GM18520 (cell line): ENCODE results near the gene KCNQ2.

ENCODE experiments used
- ATAC-seq: cut with Tn5 transposase; IDR thresholded peaks from one replicate; pipeline ENCODE4 v1.9.1; 2021; ENCODE audit not compliant: unreplicated experiment

KCNQ2 gene

DNA sequence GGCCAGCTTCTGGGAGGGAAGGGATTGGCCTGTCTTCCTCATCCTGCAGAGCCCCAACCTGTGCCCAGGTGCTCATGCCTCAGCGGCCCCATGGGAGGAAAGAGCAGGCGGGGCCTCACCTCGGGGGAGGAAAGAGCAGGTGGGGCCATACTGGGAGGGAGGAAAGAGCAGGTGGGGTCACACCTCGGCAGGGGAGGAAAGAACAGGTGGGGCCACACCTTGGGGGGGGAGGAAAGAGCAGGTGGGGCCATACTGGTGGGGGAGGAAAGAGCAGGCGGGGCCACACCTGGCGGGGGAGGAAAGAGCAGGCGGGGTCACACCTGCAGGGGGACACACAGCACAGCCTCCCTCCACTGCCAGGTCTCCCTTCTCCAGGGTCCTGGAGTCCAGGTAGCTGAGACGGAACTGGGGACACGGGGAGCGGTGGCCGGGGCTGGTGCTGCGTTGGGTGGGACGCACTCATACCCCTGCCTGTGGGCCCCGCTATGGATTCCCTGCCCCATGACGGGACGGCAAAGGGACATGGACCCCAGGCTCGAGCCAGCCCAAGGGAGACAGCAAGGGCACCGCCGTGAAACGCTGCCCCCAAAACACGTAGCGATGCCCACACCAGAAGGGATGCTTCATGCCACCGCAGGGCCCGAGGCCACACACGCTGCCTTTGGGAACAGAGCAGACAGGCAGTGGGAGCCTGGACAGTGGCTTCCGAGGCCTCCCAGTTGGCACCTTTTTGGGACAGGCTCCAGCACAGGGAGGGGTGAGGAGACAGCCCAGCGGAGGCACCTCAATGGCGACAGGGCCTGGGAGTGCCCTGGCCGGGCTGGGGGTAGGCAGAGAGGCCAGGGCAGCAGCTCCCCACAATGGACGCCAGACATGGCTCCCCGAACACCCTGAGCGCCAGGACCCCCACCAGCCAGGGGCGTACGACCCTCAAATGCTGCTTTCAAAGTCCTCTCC lies 68.0 kb downstream of the KCNQ2 start:
- ATAC-seq = no peak

DNA sequence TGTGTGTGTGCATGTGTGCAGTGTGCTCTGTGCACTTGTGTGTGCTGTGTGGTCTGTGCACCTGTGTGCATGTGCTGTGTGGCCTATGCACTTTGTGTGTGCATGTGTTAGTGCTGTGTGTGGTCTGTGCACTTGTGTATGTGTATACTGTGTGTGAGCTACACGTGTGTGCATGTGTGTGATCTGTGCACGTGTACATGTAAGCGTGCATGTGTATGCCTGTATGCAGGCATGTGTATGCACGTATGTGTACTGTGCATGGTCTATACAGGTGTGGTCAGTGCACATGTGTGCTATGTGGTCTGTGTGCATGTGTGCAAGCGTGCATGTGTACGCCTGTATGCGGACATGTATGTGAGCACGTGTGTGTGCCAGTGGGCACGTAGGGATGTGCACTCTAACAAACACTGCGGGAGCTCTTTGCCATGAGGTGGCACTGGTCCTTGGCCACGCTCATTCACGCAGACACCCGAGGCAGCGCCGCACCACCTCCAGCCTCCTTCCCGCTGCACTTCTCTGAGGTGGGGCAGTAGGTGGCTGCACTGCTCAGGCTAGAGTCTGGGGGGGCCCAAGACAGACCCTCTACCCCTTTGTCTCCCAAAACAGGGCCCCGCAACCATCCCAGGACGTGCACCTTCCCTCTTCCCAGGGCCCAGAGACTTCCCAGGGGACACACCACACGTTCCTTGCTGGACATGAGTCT lies 68.9 kb downstream of the KCNQ2 start:
- no peak for ATAC-seq

DNA sequence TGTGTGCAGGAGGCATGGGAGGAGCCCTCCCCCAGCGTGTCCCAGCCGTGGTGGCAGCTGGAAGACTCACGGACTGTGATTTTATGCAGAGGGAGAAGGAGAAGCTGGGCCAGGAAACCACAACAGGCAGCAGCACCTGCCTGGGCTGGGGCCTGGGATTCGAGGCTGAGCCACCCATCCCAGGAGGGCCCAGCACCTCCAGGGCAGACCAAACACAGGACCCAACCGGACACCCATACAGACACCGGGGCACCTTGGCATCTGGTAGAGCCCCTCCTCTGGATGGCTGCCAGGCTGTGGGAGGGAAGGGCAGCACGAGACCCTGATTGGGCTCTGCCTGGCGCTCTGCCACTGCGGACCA lies 69.6 kb downstream of the KCNQ2 start:
- ATAC-seq = no peak

DNA sequence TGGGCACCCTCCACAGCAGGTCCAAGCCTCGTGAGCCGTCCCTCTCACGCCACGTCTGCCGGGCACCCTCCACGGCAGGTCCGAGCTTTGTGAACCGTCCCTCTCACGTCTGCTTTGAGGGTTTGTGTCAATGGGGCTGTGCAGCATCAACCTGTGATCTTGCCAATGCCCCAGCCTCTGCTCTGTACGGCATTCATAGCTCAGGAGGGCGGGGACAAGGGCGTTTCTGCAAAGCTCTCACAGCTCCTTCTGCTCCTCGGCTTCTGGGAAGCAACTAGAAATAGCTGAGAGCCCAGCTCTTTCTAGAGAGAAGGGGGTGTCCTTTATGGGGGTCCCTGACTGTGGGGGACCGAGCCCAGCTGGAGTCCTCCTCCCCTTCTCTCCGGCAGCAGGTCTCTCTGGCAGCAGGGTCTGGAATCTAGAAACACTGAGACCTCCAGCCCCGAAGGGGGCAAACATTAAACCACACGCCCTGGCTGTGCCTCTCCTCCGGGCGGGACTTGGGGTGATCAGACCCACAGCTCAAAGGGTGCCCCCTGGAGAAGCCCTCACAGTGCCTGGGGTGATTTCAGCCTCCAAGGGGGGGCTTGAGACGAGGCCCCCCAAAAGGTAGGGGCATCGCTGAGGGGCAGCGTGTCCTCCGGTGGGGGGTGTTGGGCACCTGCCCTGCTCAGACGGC lies 70.1 kb downstream of the KCNQ2 start:
- ATAC-seq = no peak

DNA sequence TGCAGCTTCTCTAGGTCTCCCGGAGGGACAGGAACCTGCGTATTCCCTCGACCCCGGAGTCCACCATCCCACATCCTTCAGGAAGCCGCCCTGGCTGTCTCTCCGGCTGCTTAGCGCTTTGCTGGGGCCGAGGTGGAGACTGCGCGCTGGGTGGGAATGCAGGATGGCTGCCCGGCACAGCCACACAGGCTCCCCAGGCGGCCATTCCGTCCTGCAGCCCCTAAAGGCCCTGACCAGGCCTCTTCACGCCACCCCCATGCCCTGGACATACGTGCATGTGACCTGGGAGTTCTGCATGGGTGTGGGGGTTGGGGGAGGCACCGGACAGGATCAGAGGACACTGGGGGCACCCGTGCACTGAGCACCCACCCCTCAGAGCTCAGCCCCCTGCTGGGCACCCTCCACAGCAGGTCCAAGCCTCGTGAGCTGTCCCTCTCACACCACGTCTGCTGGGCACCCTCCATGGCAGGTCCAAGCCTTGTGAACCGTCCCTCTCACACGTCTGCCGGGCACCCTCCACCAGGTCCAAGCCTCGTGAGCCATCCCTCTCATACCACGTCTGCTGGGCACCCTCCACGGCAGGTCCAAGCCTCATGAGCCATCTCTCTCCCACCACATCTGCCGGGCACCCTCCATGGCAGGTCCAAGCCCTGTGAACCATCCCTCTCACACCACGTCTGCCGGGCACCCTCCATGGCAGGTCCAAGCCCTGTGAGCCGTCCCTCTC lies 70.9 kb downstream of the KCNQ2 start:
- ATAC-seq = no peak

DNA sequence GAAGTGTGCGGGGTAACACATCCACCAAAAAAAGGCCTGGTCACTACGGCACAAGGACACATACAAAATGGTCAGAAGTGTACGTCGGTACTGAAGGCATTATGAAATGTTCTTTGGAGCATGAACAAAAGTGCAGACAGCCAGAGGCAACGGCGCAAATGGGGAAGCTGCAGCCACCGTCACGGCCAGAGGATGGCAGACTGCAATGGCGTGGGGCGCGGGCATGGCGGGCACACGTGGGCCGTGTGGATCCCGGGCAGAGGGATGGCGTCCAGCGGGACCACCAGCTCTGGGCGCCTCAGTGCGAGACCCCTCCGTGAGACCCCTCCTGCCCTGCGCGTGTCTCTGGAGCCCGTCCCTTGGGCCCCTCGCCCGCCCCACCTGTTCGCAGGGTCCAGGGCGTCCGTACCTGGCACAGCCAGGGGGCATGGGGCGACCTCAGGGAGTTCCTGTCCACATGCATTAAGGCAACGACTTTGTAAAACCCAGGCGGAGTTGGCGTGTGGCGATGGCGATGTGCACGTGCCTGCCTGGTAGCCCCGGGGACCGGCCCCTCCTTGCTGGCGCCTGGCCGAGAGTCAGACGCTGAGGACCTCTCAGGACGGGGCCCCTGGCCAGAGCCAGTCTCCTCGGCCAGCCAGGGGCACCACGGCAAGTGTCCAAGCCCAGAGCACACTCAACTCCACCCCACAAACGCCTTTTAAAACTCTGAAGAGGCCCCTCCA lies 71.8 kb downstream of the KCNQ2 start:
- ATAC-seq = no peak

DNA sequence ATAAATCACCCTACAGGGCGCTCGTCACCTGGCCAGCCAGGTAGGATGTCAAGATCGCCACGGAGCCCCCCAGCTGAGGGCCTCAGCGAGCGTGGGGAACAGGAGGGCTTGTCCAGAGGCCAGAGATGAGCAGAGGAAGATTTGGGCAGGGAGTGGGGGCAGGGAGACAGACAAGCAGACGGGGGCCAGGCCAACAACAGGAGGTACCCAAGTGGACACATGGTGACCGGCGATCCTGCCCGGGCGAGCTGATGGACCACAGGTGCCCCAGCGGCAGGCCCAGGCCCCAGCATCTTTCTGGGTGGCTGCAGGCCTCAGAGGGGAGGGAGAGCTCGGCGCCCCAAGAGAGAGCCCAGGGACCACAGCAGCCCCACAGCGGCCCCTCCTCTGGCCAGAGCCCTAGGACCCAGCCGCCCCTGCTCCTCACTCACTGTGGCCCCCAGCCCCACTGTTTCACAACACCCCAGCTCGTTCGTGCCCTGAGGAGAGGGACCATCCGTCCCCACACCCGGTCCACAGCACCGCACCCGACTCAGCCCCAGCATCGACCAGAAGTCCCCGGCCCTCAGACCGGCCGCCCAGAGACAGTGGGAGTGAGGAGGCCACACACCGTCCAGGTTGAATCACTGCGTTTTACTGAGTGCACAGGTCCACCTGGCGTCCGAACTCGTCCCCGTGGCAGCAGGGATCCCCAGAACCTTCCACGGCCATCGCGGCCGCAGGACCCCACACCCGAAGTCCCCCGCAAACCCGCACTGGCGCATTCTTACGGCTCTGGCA lies 72.7 kb downstream of the KCNQ2 start:
- ATAC-seq = no peak

DNA sequence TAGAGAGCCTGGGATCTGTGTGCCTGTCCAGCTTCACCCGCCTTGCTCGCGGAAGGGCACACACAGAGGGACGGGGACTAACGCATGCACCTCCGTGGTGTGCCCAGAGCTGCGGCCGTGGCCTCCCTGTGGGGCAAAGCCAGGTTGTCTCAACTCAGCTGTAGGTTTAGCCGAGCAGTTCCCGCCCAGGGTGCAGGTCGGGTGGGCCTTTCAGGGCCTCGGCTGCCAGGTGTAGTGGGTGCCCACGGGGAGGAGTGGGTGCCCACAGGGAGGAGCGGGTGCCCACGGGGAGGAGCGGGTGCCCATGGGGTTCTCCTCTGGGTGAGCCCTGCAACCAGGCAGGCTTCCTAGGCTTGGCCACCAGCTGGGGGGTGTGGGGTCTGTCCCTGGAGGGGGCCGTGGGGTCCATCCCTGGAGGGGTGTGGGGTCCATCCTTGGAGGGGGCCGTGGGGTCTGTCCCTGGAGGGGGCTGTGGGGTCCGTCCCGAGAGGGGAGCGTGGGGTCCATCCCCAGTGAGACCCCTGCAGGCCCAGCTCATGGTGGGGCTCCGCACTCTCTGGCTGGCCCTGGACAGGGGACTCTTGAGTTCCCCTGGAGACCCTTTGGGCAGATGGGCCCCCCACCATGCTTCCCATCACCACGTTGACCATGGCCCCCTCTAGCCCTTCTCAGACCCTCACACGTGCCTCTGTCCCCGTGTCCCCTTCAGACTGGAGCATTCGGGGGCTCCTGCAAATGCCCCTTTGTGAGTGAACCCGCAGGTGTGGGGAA lies 73.5 kb downstream of the KCNQ2 start:
- ATAC-seq = no peak

DNA sequence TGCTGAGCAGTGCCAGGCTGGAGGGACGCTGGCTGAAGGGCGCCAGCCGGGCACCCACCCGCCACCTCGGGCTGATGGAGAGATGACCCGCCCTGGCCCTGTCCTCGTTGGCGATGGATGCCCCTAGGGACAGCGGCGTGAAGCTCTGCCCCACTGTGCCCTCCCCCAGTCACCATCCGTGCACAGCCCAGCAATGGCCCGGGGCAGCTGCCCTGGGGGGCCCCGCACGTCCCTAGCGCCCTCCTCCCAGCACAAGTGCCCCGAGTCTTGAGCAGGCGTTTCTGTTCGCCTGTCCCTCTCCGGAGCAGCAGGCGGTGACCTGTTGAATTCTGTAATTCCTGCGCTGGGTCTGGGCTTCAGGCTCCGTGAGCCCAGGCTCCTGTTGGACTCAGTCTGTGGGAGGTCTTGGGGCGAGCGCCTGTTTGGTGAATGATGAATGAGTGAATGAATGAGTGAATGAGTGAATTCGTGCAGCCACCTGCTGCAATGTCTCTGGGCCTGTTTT lies 74.5 kb downstream of the KCNQ2 start:
- no peak for ATAC-seq

DNA sequence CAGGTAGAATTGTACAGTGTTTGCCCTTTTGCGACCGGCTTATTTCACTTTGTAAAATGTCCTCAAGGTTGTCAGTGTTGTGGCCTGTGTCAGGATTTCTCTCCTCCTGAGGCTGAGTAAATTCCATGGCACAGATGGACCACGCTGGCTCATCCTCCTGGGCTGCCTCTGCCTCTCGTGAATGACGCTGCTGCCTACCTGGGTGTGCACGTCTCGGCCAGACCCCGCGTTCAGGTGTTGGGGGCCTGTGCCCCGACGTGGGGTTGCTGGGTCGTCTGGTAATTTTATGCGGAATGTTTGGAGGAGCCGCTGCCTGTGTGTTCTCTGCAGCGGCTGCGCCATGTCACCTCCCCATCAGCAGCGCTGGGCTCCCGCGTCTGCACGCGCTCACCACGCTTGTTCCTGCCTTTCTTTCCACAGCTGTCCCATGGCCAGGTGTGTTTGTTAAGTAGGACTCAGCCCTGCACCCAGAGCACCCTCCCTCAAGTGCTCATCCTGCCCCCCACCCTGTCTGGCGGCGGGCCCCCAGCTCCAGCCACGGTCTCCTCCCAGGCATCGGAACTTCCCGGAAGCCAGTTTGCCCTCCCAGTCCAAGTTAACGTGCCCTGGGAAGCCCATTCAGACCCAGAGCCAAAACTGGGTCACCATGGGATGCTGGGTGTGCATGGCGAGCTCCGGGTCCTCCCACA lies 75.2 kb downstream of the KCNQ2 start:
- no peak for ATAC-seq

DNA sequence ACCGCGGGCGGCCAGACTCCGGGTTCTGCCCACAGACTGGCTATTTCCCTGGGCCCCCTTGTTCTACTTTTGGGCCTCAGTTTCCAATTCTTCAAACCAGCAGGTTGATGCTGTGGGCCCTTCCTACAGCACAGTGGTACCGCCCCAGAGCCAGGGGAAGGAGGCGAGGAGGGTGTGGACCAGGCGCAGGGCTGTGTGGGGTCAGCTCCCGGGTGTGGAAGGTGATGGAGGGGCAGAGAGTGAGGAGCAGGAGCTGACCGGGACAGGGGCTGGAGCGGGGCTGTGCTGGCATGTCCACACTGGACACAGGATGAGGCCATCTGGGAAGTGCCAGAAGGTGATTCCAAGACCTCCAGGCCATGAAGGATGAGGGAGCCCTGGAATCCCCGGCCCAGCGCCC lies 76.2 kb downstream of the KCNQ2 start:
- ATAC-seq = no peak

DNA sequence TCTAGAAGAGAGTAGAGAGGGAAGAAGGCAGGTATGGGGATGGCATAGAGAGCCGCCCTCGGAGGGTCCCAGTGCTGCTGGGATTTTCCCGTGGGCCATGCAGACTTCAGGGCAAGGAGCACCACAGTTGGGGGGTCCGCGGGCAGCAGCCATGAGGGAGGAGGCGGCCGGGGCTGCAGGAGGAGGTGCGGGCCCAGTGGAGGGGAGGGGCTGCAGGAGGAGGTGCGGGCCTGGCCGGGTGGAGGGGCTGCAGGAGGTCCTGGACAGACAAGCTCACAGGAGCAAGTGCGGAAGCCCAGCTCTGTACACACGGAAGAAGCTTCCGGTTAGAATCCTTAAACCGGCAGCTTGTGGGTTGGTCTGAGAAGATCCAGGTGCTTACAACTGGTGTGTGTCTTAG lies 76.7 kb downstream of the KCNQ2 start:
- no peak for ATAC-seq

DNA sequence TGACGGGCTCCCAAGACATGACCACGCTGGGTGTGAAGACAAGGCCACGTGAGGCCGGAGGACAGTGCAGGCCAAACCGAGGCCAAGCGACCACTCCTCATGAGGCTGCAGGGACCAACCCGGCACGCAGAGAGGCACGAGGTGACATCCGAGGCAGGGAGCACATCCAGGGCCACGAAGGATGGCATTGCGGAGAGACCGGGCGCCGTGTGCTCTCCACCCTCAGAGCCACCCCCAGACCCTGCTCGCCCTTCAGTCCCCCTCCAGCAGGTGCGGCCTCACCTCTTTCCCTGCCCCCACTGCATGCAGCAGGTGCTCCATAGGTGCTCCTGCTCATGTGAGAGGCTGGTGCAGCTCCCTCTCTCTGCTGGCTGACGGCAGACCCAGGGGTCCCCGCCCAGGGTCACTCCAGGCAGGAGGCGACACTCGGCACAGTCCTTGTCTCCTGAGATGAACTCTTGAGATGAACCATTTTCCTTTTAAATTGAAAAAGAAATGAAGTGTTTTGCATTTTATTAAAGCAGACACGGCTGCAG lies 77.5 kb downstream of the KCNQ2 start:
- ATAC-seq = no peak

DNA sequence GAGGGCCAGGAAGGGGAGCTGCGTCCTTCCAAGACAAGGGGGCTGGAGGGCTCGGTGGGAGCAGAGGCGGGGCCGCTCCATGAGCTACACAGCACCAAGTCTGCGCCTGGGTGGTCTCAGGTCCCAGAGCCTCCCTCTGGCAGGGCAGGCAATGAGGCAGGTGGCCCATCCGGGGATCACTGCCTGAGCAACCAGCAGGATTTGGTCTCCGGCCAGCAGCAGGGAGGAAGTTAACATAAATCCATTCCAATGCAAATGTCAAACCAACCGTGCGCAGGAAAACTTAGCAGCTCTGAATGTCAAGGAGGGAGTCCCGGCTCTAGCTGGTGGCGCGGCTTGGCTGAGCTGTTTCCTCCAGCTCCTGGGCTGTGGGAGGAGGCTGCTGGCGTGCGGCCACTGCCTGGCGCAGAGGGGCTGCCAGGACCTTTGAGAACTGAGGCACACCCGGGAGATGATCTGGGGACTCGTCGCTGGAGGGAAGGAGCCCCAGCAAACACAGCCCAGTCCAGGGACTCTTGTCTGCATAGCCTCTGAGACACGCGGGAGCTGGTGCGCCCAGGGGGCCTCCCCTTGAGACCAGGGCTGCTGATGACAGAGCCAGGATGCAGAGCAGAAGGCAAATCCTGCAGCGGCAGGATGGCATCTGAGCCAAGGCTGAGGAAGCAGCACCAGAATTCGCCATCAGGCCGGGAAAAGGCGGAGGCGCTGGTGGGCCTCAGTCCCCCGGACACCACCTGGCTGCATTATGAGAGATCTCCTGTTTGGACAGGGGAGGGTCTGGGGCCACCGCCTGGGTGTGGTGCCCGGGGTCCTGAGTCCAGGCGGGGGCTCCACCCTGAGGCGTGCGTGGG lies 78.2 kb downstream of the KCNQ2 start:
- ATAC-seq = no peak

DNA sequence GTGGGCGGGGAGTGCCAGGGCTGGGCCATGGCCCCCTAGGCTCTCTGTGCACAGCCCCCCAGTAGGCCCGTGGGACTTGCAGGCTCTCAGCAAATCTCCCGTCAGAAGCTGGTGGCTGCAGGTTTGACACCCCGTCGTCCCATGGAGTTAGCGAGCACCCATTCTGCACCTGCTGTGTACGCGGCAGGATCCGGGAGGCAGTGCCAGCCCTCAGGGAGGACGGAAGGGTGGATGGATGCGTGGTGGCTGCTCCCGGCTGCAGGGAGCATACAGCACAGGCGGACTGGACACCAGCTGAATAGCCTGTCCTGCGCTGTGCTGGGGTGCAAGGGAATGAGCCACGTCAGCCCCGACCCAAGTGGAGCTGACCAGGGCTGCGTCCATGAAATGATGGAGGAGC lies 78.9 kb downstream of the KCNQ2 start:
- no peak for ATAC-seq

DNA sequence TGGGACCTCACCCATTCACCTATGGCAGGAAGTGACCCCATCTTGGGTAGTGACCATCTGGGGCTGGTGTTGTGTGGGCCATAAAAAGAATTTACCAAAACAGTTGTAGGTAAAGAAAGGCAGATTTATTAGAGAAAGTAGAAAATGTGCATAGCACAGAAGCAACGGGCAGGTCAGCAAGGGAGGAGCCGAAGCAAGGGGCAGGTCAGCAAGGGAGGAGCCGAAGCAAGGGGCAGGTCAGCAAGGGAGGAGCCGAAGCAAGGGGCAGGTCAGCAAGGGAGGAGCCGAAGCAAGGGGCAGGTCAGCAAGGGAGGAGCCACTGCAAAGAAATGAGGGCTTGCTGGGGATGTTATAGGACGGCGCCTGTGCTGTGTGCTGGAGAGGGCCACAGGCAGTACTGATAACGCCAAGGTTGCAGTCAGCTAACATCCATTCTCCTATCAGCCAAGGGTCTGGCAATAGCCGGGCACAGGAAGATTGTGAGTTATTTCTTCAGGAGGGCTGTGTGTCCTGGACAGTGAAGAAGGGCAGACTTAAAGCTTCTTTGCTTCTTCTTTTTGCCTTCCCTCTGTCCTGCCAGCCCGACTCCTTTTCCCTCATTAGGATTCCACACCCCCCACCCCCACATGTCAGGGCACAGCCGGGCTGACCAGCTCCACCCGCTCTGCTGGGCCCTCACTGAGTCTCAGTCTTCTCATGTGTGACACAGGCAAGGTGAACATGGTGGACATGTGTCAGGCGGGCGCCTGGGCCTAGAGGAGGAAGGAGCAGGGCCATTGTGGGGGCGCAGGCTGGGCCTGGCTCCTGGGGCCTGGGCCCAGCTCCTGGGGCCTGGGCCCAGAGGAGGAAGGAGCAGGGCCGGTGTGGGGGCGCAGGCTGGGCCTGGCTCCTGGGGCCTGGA lies 79.7 kb downstream of the KCNQ2 start:
- no peak for ATAC-seq
